ENCODE results near the gene GRAP2.

- TF ChIP-seq TAF1 (IDR thresholded peaks at IDR 0.05; ENCODE audit: low read depth, low read length) (no peak), EZH2 (IDR thresholded peaks at IDR 0.05; ENCODE audit: low read depth, low read length, severe bottlenecking) (no peak), SP1 (IDR thresholded peaks at IDR 0.05; ENCODE audit: low read depth, low read length) (no peak), KDM1A (IDR thresholded peaks at IDR 0.05; ENCODE audit: borderline replicate concordance, low read length) (no peak), EP300 (IDR thresholded peaks at IDR 0.05; ENCODE audit: borderline replicate concordance in 1 of 2, low read depth in 2 of 2, low read length in 2 of 2) (no peak)
- TF ChIP-seq, protein P1, sequence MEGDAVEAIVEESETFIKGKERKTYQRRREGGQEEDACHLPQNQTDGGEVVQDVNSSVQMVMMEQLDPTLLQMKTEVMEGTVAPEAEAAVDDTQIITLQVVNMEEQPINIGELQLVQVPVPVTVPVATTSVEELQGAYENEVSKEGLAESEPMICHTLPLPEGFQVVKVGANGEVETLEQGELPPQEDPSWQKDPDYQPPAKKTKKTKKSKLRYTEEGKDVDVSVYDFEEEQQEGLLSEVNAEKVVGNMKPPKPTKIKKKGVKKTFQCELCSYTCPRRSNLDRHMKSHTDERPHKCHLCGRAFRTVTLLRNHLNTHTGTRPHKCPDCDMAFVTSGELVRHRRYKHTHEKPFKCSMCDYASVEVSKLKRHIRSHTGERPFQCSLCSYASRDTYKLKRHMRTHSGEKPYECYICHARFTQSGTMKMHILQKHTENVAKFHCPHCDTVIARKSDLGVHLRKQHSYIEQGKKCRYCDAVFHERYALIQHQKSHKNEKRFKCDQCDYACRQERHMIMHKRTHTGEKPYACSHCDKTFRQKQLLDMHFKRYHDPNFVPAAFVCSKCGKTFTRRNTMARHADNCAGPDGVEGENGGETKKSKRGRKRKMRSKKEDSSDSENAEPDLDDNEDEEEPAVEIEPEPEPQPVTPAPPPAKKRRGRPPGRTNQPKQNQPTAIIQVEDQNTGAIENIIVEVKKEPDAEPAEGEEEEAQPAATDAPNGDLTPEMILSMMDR (IDR thresholded peaks at IDR 0.05; ENCODE audit: control extremely low read depth in 1 of 3, insufficient read depth in 1 of 3, low read depth in 1 of 3, low read length in 3 of 3), result no peak
Measured at GRCh38 chr22:39995393-39996252, 94.7 kb downstream of the GRAP2 start.

All from H1 (cell line).